Gastrocnemius medialis (tissue), 4 donors: Measurements from ENCODE around the gene TMEM132D. TPM values are rescaled to one million over a fixed set of nuclear protein-coding genes. Genes with fewer than 3 reads are reported as not detected.

ENCODE experiments used
- ATAC-seq, 2 donors: fragments of 150-250 bp; one replicate each; pipeline ENCODE4 v1.9.1; 2016
- DNase-seq, 2 donors: peaks; one replicate each; pipeline ENCODE4 v3.0.0-alpha.2; 2019
- H3K27ac ChIP-seq, 4 donors: fragments of 200-600 bp; sonication (generic); 1 replicate in 1 of 4; 2 replicates in 3 of 4; pipeline ENCODE4 v1.5.1; 2016 to 2018; ENCODE audit warnings: mild to moderate bottlenecking in 2 of 4, moderate library complexity in 1 of 4
- H3K27me3 ChIP-seq, 3 donors: fragments of 200-600 bp; sonication (generic) in 2 of 3; 1 replicate in 1 of 3; 2 replicates in 2 of 3; pipeline versions ENCODE4 v1.5.1 to v1.6.0; 2016 to 2019; ENCODE audit warnings: mild to moderate bottlenecking in 1 of 3, moderate library complexity in 1 of 3
- H3K36me3 ChIP-seq, 2 donors: fragments of 200-600 bp; sonication (generic) in 1 of 2; one replicate each; pipeline ENCODE4 v1.5.1; 2017 to 2018
- H3K4me1 ChIP-seq, 2 donors: fragments of 200-600 bp; sonication (generic) in 1 of 2; one replicate each; pipeline ENCODE4 v1.5.1; 2016 to 2017; ENCODE audit warnings: mild to moderate bottlenecking in 2 of 2
- H3K4me3 ChIP-seq, 4 donors: fragments of 200-600 bp; sonication (generic) in 3 of 4; 1 replicate in 1 of 4; 2 replicates in 3 of 4; pipeline ENCODE4 v1.5.1; 2016 to 2019; ENCODE audit warnings: mild to moderate bottlenecking in 2 of 4
- H3K9me3 ChIP-seq, 3 donors: fragments of 200-600 bp; sonication (generic) in 2 of 3; 1 replicate in 1 of 3; 2 replicates in 2 of 3; pipeline ENCODE4 v1.5.1; 2016 to 2019
- POLR2A ChIP-seq, 2 donors: fragments of 450-650 bp; IDR thresholded peaks; one replicate each; pipeline ENCODE4 v1.6.1; 2017; ENCODE audit warnings: antibody characterized with exemption in 2 of 2, mild to moderate bottlenecking in 2 of 2, moderate library complexity in 2 of 2
- in situ Hi-C, 4 donors: fragments of 200-750 bp; cut with MboI; loops; one replicate each; pipeline versions ENCODE4 v1.15.0 to v1.8.0; 2017; ENCODE audit warnings: low sequenced_read_pairs in 4 of 4
- intact Hi-C: fragments of 100-400 bp; cut with DNase I; formaldehyde crosslinking; loops from one replicate; pipeline ENCODE4 v1.15.1; 2023; ENCODE audit warnings: low total_unique reads
- total RNA-seq, 4 donors: library from RNA; depleted of rRNA; stranded (reverse); fragments of >200 nt; gene quantifications; one replicate each; pipeline versions ENCODE4 v1.1.0 to v1.2.3, GENCODE V29; 2016
- TF ChIP-seq, protein P1 (sequence below), 5 experiments: fragments of 450-650 bp in 3 of 5; fragments of 200-600 bp in 2 of 5; sonication (generic) in 2 of 5; IDR thresholded peaks in 4 of 5; conservative IDR thresholded peaks in 1 of 5; 1 replicate in 4 of 5; 2 replicates in 1 of 5; pipeline ENCODE4 v1.5.1; 2016 to 2019; ENCODE audit warnings: antibody characterized with exemption in 5 of 5, mild to moderate bottlenecking in 3 of 5, moderate library complexity in 3 of 5

Gene TMEM132D
- total RNA-seq, 4 donors from 2014 or later, result not detected

DNA sequence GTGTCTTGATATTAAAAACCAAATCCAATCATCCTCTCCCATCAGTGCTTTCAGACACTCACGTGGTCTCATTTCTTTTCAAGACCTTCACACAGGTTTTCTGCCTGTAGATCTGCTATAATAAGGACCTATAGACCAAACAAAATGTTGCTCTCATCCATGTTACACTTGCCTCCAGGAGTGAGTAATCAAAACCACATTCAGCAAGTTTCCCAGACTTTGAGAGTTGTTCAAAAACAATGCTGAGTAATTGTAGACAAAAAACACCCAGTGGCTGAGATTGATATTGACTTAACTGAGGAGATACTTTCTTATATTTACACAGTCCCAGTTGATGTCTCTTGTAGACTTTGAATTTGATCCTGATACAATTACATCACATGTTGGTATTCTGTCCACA is 383.1 kb downstream of the TMEM132D start:
- in situ Hi-C loops, result no loop called here
- intact Hi-C loops, result no loop called here
- no peak for DNase-seq

DNA sequence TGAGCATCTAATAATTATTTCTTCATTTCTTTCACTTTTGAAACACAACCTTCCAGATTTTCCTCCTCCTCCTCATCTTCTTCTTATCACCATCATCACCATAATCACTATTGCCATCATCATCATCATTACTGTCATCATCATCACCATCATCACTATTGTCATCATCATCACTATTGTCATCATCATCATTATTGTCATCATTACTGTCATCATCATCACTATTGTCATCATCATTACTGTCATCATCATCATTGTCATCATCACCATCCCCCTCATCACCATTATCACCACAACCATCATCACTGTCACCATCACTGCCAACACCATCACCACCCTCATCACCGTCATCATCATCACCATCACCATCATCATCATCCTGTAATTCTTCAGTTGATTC is 400.0 kb downstream of the TMEM132D start:
- H3K36me3 ChIP-seq, result no peaks in the 10 kb centered on the region
- no peak overlapping the region for H3K4me3 ChIP-seq
- no peaks in the 10 kb centered on the region for H3K4me1 ChIP-seq
- no peaks in the 10 kb centered on the region for H3K9me3 ChIP-seq
- intact Hi-C loops (no loop called here), in situ Hi-C loops (no loop called here)
- no peaks in the 10 kb centered on the region for H3K27me3 ChIP-seq
- no peak for TF ChIP-seq POLR2A (IDR thresholded peaks at IDR 0.05)
- TF ChIP-seq, protein P1, sequence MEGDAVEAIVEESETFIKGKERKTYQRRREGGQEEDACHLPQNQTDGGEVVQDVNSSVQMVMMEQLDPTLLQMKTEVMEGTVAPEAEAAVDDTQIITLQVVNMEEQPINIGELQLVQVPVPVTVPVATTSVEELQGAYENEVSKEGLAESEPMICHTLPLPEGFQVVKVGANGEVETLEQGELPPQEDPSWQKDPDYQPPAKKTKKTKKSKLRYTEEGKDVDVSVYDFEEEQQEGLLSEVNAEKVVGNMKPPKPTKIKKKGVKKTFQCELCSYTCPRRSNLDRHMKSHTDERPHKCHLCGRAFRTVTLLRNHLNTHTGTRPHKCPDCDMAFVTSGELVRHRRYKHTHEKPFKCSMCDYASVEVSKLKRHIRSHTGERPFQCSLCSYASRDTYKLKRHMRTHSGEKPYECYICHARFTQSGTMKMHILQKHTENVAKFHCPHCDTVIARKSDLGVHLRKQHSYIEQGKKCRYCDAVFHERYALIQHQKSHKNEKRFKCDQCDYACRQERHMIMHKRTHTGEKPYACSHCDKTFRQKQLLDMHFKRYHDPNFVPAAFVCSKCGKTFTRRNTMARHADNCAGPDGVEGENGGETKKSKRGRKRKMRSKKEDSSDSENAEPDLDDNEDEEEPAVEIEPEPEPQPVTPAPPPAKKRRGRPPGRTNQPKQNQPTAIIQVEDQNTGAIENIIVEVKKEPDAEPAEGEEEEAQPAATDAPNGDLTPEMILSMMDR (IDR thresholded peaks at IDR 0.05 in 4 of 5, conservative IDR thresholded peaks at IDR 0.05 in 1 of 5), result no peak
- ATAC-seq (no peak), DNase-seq (no peak)
- no peak overlapping the region for H3K27ac ChIP-seq

More for the DNA sequence above, 383.1 kb downstream of the TMEM132D start:
- H3K36me3 ChIP-seq, result no peaks in the 10 kb centered on the region
- no peaks in the 10 kb centered on the region for H3K9me3 ChIP-seq
- no peaks in the 10 kb centered on the region for H3K27me3 ChIP-seq
- no peak overlapping the region for H3K4me3 ChIP-seq
- no peak for ATAC-seq
- no peak for TF ChIP-seq POLR2A (IDR thresholded peaks at IDR 0.05)
- TF ChIP-seq, protein P1 (IDR thresholded peaks at IDR 0.05 in 4 of 5, conservative IDR thresholded peaks at IDR 0.05 in 1 of 5), result no peak
- H3K4me1 ChIP-seq, result no peaks in the 10 kb centered on the region
- H3K27ac ChIP-seq, result no peak overlapping the region

DNA sequence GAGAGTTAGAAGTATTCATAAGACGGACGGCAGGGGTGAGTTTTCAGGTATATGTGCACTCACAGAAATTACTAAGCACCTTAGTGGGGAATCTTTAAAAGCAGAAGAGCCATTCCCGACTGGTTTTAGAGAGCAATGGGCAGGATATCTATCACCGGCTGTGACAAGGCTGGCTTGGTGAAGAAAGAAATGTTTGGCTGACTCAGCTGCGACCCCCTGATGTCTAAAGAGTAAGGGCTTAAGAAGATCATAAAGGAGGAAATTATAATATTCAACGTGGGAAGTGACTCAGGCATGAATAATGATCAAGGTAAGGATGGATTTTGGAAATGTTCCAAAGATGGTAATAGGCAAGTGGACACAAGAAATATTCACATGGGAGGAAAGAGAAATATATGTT is 407.6 kb downstream of the TMEM132D start:
- ATAC-seq (no peak), DNase-seq (no peak)
- no peak overlapping the region for H3K27ac ChIP-seq
- TF ChIP-seq POLR2A (IDR thresholded peaks at IDR 0.05), result no peak
- TF ChIP-seq, protein P1 (IDR thresholded peaks at IDR 0.05 in 4 of 5, conservative IDR thresholded peaks at IDR 0.05 in 1 of 5), result no peak
- H3K4me3 ChIP-seq, result no peak overlapping the region
- intact Hi-C loops, result no loop called here
- H3K27me3 ChIP-seq, result no peaks in the 10 kb centered on the region
- no peaks in the 10 kb centered on the region for H3K9me3 ChIP-seq
- in situ Hi-C loops, result no loop called here
- H3K4me1 ChIP-seq, result no peaks in the 10 kb centered on the region
- H3K36me3 ChIP-seq, result no peaks in the 10 kb centered on the region

DNA sequence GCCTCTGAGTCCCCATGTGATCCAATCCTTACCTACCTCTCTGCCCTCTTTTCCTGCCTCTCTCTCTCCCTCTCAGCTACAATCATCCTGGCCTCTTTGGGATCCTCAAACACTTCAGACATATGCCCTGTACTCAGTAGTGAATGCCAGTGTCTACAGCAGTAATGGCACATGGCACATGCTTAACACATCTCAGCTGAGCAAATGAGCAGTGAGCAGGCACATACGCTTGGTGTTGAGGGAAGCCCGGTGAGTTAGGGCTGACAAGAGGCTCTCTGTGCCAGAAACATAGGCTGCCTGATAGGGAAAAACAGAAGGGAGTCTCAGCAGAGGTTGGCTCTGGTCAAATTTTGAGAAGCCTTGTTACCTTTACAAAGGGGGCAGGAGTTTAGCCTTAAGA is 409.1 kb downstream of the TMEM132D start:
- H3K9me3 ChIP-seq, result no peaks in the 10 kb centered on the region
- H3K27ac ChIP-seq, result no peak overlapping the region
- intact Hi-C loops (no loop called here), in situ Hi-C loops (no loop called here)
- no peaks in the 10 kb centered on the region for H3K36me3 ChIP-seq
- no peaks in the 10 kb centered on the region for H3K4me1 ChIP-seq
- TF ChIP-seq POLR2A (IDR thresholded peaks at IDR 0.05), result no peak
- TF ChIP-seq, protein P1 (IDR thresholded peaks at IDR 0.05 in 4 of 5, conservative IDR thresholded peaks at IDR 0.05 in 1 of 5), result no peak
- no peak for ATAC-seq
- H3K27me3 ChIP-seq, result no peaks in the 10 kb centered on the region
- DNase-seq, result no peak
- H3K4me3 ChIP-seq, result no peak overlapping the region

DNA sequence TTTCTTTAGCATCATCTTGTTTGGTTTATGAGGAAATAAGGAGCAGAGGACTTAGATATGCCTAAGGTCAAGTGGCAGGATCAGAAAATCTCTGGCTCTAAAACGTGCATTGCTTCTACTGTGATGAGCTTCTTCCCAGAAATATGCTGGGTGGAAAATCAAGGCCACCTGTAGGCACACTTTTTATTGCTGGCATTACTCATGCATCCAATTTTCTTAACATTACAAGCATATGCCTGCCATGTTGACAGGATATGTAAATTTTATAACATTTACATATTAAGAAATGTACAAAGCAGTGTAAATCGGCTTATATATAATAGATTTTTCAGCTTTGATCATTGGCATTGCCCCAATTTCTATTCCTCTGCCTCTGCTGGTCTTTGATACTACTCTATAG is 409.6 kb downstream of the TMEM132D start:
- DNase-seq (no peak), ATAC-seq (no peak)
- intact Hi-C loops (no loop called here), in situ Hi-C loops (no loop called here)
- Histone ChIP-seq H3K27ac (no peak overlapping the region), H3K27me3 (no peaks in the 10 kb centered on the region), H3K9me3 (no peaks in the 10 kb centered on the region), H3K36me3 (no peaks in the 10 kb centered on the region), H3K4me3 (no peak overlapping the region), H3K4me1 (no peaks in the 10 kb centered on the region)
- TF ChIP-seq POLR2A (IDR thresholded peaks at IDR 0.05), result no peak
- TF ChIP-seq, protein P1 (IDR thresholded peaks at IDR 0.05 in 4 of 5, conservative IDR thresholded peaks at IDR 0.05 in 1 of 5), result no peak
